HG03039 (cell line): ENCODE results near the gene MKX.
"Not testable (repeated sequence)": the region's sequence is repeated elsewhere in the genome, so short reads cannot be mapped to it uniquely, and the experiment has no call there.

ENCODE experiments used
- ATAC-seq: cut with Tn5 transposase; IDR thresholded peaks from one replicate; pipeline ENCODE4 v1.9.1; 2021; ENCODE audit warnings: mild to moderate bottlenecking, moderate library complexity; ENCODE audit not compliant: unreplicated experiment

The MKX gene

DNA sequence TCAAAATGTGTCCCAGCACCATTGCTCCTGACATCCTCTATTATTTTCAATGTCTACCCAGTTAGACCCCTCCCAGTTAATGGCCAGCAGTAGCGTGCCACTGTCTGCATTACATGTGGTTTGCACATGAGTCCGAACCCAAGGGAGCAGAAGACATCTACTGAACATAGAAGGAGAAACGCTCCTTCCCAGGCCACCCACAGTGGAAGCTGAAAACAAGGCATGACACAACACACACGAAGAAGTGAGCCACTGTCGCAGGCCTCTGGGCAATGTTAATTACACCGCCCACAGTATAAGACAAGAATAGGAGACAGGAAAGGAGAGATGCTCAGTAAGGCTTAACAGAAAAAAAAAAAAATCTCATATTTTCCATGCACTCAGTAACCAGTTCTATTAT lies 50.5 kb downstream of the MKX start:
- ATAC-seq = no peak

DNA sequence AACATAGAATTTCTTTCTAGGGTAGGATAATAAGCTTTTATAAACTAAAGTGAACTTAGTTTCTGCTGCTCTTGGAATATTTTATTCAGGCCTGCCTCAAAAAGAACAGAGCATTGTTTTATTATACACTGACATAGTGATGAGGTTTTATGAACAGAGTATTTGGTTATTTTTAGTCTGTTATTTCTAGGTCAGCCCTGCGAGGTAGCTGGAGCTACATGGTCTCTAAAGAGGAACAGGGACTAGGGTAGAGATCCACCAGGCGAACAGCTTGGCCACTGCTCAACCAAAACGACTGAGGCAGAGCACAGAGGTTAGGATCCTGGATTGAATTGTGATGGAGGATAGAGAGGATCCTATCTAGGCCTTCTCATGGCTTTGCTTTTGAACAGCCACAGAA lies 53.0 kb downstream of the MKX start:
- no peak for ATAC-seq

DNA sequence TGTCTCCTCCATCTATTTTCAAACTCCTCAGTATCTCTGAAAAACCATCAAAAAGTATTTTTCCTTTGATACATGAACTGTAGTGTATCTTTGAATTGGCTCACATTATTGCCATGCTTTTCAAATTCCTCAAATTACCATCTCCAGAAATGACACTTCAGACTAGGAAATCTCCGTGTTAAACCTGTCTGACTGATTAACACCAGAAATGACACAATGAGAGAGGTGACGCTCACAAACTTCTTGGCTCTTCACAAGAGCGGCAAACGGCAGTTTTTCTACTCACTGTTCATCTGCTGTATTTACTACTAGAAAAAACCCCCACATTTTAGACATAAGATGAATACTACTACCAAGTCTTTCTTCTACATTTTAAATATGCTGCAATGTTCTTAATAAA lies 56.6 kb downstream of the MKX start:
- ATAC-seq = no peak

DNA sequence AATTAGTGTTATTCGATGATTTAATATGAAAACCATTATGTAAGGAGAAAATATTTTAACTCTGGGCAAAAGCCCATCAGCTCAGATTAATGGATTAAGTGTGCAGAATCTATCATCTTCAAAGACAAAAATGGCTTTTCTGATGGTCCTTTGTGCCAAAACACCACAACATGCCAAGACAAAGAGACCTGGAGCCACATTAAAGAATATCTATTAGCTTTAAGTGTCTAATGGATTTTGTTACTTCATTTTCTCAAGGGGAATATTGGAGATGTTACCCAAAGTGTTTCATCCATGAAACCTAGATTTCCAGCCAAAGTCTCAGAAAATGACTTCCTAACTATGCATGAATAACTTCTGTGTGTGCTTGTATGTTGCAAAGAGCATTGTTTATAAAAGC lies 57.3 kb downstream of the MKX start:
- no peak for ATAC-seq

DNA sequence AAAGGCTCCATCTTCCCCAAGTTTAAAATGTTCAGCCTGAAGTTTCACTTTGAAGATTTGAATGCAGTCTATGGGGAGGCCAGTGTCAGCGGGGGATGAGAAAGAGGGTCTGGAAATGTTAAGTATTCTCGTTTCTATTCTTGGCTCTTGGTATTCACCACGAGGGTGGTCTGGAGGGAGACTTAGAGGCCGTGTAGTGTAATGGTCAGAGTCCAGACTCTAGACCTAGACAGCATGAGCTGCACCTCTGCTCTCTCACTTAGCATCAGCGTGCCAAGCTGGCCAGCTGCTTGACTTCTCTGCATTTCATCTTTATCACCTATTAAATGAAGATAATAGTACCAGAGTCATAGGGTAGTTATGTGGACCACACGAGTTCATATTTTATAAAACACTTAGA lies 57.9 kb downstream of the MKX start:
- ATAC-seq = no peak

DNA sequence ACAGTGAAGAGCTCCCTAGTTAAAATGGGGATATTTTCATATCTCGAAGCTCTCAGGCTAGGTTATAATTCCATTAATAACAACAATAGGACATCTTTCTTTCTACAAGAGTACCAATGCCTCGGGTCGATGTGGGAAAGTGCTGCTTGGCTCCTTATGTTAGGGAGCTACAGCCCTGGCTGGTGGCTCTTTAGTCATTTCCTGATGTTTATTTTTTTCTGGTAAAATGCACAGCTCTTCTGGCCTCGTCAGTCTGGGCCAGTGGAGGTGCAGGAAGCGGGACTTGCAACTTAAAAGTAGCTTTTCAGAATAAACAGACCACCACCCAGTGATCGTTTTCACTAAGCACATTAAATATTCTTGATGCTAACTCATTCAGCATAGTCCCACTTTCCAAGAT lies 58.3 kb downstream of the MKX start:
- ATAC-seq = no peak

DNA sequence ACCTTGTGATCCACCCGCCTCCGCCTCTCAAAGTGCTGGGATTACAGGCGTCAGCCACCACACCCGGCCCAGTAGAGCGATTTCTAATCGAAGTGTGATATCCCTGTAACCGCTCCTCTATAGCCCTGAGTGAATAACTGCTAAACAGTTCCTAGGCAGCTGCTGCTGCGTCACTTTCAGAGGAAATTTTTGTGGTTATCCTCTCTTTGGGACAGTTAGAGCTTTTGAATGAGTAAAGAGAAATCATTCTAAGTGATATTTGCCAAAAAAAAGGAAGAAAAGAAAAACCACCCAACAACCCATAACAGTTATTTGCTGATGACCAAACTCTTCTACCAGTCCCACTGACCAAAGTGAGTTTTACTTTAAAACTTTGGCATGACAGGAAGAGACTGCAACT lies 59.9 kb downstream of the MKX start:
- no peak for ATAC-seq

DNA sequence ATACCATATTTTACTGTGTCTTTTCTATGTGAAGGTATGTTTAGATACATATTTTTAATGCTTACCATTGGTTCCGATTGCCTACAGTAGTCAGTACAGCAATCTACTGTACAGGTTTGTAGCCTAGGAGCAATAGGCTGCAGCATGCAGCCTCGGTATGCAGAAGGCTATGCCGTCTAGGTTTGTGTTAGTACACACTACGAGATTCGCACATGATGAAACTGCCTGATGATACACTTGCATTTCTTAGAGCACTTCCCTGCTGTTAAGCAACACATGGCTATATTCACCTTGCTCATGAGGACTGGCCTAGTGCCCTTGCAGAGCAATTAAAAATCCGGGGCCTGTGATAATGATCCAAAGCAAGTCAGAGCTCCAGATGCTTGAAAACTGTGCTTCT lies 62.4 kb downstream of the MKX start:
- no peak for ATAC-seq

DNA sequence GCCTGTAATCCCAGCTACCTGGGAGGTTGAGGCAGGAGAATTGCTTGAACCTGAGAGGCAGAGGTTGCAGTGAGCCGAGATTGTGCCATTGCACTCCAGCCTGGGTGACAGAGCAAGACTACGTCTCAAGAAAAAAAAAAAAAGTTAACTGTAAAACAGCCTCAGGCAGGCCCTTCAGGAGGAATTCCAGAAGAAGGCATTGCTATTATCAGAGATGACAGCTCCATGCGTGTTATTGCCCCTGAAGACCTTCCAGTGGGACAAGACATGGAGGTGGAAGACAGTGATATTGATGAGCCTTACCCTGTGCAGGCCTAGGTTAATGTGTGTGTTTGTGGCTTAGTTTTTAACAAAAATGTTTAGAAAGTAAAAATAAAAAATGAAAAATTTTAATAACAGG lies 63.8 kb downstream of the MKX start:
- ATAC-seq = not testable (repeated sequence)

DNA sequence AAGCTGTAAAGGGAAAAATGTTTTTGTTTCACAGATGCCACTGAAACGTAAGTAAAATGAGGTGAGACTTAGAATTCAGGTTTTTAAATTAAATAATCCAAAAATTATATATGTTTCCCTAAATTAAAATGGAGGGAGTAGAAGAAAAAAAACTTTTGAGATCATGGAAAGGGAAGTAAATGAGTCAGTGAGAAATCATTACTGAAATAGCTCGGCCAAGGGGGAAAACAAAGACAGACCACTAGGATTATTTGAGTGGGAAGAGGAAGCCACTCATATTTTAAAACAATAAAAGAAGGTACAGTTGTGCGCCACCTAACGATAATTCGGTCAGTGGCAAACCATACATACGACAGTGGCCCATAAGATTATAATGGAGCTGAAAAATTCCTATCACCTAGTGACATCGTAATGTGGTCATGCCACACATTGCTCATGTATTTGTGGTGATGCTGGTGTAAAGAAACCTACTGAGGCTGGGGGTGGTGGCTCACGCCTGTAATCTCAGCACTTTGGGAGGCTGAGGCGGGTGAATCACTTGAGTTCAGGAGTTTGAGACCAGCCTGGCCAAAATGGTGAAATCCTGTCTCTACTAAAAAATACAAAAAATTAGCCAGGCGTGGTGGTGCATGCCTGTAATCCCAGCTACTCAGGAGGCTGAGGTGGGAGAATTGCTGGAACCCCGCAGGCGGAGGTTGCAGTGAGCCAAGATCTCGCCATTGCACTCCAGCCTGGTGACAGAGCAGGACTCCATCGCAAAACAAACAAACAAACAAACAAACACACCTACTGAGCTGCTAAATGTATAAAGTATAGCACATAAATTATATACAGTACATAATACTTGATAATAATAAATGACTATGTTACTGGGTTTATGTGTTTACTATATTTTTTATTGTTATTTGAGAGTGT lies 64.7 kb downstream of the MKX start:
- no peak for ATAC-seq

DNA sequence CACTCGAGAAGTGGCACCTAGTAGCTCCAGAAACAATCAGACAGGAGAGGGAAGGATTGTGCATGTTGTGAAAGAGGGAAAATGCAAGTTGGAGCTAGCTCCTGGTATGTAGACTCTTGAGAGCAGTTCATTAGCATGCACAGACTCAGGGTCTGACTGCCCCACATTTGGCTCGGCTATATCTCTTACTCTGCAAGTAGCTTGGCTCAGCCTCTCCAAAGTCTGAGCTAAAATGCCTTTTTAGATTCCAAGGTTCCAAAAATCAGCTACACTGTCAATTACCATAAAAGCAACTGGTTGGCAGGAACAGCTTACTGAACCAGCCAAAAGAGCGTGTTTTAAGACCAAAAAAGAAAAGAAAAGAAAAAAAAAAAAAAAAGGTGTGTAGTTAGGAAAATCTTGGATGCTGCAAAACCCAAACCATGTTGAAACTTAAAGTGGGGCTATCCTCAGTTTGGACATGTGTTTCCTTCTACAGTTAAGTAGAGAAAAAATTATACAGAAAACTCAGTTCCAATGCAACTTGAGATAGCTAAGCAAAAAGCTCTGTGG lies 65.5 kb downstream of the MKX start:
- no peak for ATAC-seq

DNA sequence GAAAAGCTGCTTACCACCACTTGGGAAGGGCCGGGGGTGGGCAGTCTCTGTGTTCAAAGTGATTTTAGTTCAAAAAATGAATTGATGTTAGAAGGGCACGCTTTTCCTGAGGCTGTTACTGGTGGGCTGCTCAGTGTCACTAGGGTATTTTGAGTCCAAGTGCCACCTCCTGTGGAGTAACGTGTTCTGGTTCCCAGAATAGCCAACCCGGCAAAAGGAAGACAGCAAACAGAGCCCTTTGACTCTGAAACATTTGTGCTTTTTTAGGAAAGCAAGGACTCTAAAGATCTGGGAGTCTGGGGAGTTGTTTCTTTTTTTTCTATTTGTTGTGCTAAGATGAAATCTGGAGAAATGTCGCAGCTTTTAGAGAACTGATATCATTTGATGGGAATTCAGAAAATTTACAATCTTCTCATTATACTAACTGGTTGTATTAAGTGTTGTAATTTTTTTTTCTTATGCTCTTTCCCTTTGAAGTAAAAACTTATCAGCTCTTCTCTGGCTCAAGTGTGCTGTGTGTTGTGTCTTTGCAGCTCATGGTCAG lies 66.2 kb downstream of the MKX start:
- no peak for ATAC-seq

DNA sequence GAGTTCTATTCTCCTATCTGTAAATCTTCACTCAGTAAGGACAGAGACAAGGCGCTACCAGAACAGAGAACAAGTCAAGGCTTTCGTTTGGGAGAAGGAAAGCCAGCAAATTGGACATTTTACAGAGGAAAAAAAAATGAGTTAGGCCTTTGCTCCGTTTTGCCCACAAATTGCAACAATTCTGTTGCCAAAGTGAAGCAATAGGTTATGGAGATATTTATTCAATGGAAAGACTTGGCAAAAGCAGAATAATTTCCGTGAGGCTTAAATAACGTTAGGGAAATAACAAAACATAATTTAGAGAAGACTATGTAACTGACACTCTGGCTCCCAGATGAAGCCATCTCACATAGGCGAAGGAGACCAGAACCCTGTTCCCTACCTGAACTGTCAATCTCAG lies 67.5 kb downstream of the MKX start:
- no peak for ATAC-seq

DNA sequence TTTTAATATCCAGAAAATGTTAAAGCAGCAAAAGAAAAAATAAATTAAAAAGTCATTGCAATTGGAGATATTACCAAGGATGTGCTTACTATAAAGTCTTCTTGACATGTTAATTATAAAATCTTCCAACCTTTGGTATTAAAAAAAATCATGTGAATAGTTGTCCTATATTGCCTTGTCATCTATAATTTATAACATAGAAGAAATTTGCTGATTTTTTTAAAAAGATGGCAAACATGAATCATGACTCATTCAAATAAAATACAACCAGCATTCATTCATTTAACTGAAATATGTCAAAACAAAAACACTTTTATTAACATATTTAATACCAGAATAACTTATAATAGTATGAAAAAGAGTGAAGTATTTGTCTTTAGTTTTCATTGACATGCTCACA lies 72.6 kb downstream of the MKX start:
- ATAC-seq = no peak

DNA sequence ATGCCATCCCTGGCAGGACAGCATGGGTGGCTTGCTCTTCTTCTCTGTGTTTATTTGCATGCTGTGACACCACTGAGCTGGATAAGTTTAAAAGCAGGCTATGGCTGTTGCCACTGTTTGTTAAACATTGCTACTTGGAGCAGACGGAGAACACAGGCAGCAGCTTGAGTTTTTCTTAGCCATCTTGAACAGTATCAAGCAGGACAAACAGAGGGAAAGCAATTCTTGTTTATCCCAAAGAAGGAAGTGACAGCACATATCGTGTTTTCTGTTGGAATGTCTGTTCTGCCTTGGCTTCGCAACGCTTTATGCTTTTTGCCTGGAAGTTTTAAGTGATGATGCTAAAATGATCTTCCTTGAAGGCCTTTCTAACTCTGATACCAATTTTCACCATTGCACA lies 73.8 kb downstream of the MKX start:
- ATAC-seq = no peak

DNA sequence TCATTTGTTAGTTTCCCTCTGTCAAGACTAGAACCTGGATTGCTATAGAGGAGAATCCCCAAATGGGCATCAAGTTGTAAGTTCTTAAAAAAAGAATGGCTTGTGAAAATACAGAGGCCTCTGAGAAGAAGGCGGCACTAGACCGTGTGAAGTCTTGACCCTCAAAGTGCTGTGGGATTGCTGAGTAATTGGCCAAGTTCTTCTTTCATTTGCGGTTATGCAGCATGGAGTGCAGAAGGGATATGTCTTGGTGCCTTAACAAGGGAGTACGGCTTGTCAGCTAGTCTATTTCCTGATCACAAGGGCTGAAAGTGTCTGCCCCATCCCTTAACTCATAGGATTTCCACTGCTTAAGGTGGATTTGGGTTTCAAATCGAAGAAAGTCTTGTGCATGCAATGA lies 81.2 kb downstream of the MKX start:
- ATAC-seq = no peak

DNA sequence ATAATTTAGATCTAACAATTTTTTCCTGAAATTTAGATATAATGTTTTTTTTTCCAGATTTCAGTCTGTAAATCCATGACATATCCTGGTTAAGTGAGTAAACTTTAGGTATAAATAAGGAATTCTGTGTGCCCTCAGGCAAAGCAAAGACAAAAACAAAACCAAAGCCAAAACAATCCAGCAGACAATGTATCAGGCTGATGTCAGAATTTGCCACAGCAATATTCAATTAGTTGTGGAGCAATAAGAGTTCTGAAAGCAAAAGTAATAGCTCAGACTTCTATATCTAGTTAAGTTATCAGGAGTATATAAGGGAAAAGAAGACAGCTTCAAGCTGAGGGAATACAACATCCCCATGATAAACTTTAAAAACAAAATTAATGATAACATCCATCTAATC lies 82.0 kb downstream of the MKX start:
- no peak for ATAC-seq

DNA sequence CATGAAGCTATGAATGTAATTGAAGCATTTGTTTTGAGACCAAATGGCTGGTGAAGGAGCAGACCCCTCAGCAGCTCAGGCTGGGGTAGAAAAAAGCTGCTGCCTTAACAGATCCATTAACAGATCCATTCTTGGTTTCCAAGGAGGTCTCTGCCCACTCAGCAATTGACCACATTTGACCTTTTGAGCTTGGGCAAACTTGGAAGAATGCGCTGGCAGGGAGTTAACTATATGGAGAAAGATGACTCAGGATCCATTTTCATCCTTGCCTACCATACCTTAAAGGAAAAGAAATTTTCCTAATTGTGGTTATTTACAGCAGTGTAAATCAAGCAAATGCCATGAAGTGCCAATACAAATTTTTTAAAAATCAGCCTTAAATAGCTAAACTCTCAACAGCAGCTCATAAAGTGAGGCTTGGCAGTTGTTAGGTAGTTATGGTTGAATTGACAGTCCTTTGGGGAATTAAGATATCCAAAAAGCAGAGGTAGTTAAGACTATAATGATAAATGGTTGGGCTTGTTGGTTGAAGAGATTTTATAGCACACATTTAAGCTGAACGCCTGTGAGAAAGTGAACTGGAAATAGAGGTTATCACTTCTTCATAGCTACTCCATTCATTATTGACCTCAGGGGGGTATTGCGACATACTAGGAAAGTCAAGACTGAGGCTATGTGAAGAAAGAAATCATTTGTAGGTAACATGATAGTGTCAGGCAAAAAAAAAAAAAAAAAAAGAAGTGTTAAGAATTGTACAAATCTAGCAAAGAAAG lies 83.9 kb downstream of the MKX start:
- ATAC-seq = no peak

DNA sequence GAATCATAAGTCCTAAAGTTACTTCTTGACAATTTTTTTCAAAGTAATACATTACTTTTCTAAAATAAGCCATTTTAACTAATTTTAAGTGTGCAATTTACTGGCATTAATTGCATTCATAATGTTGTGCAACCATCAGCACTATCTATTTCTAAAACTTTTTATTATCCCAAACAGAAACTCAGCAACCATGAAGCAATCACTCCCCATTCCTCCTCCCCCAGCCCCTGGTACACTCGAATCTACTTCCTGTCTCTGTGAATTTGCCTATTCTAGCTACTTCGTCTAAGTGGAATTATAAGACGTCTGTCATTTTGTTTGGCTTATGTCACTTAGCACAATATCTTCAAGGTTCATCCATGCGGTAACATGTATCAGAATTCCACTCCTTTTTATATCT lies 84.9 kb downstream of the MKX start:
- no peak for ATAC-seq

DNA sequence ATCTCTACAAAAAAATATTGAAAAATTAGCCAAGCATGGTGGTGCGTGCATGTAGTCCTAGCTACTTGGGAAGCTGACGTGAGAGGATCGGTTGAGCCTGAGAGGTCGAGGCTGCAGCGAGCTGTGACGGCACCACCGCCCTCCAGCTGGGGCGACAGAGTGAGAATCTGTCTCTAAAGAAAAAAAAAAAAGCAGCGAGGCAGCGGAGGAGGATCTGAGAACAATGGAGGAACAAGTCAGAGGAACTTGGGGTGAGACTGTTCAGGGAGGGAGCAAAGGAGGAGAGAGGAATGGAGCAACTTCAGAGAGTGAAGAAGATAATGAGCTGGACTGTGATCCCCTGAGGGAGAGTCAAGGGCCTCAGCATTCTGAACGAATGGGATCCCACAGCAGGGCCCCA lies 85.4 kb downstream of the MKX start:
- no peak for ATAC-seq

DNA sequence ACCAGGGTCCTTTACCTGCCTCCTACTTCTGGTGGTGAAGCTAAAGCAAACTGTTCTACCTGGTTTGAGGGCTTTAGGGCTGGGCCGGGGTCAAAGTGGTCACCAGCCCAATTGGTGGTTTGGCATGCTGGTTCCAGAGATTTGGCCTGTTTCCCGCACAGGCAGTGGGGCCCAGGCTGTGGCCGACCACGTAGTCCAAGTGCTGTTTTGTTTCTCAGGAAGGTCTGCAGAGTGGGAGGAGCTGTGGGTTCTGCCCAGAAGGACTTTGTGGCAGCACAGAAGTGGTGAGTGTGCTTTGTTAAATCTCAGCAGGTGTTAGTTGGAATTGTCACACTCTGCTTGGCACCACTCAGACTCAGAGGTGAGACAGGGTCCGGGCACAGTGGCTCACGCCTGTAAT lies 85.8 kb downstream of the MKX start:
- ATAC-seq = no peak

DNA sequence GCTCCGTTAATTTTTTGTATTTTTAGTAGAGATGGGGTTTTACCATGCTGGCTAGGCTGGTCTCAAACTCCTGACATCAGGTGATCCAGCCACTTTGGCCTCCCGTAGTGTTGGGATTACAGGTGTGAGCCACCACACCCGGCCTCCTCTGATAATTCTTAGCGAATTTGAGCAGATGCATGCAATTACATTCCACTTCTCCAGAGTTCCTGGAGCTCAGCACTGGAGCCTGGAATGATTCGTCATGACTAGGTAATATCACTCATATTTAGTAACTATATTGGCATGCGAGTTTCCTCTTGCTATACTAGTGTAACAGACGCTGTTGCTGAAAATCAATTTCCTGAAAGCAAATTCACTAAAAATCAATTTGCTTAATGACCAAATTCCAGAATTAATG lies 86.8 kb downstream of the MKX start:
- ATAC-seq = no peak
